IPS-11a (cell line): ENCODE measurements around the gene ENPP4.
"Not testable (repeated sequence)": the region's sequence is repeated elsewhere in the genome, so short reads cannot be mapped to it uniquely, and the experiment has no call there.

ENCODE experiments used
- H3K4me3 ChIP-seq: one replicate; pipeline ENCODE4 v1.5.1; 2013; ENCODE audit warnings: low read depth, low read length, control low read depth

ENPP4 gene

GRCh38 chr6:46129291-46129628 is 529 bp upstream of the ENPP4 start:
- H3K4me3 ChIP-seq, result peak overlapping the region; percentile 67

GRCh38 chr6:46130666-46131065 is 877 bp downstream of the ENPP4 start:
- no peak overlapping the region for H3K4me3 ChIP-seq

GRCh38 chr6:46131291-46131690 is 1.5 kb downstream of the ENPP4 start:
- H3K4me3 ChIP-seq, result not testable (repeated sequence)

- no peak overlapping the region for H3K4me3 ChIP-seq
These were observed 4.4 kb downstream of the ENPP4 start for GRCh38 chr6:46134216-46134615.

- no peak overlapping the region for H3K4me3 ChIP-seq
These were observed 5.4 kb downstream of the ENPP4 start for GRCh38 chr6:46135176-46135575.

GRCh38 chr6:46136831-46137230 is 7.0 kb downstream of the ENPP4 start:
- no peak overlapping the region for H3K4me3 ChIP-seq

GRCh38 chr6:46137387-46137786 is 7.6 kb downstream of the ENPP4 start:
- no peak overlapping the region for H3K4me3 ChIP-seq

- no peak overlapping the region for H3K4me3 ChIP-seq
These were observed 8.5 kb downstream of the ENPP4 start for GRCh38 chr6:46138281-46138680.

GRCh38 chr6:46144270-46144669 is 14.5 kb downstream of the ENPP4 start:
- H3K4me3 ChIP-seq, result no peak overlapping the region

- H3K4me3 ChIP-seq, result not testable (repeated sequence)
These were observed 19.3 kb downstream of the ENPP4 start for GRCh38 chr6:46149066-46149465.

GRCh38 chr6:46156701-46157100 is 26.9 kb downstream of the ENPP4 start:
- H3K4me3 ChIP-seq, result no peak overlapping the region

- no peak overlapping the region for H3K4me3 ChIP-seq
These were observed 29.4 kb downstream of the ENPP4 start for GRCh38 chr6:46159229-46159628.

- no peak overlapping the region for H3K4me3 ChIP-seq
These were observed 30.3 kb downstream of the ENPP4 start for GRCh38 chr6:46160102-46160501.

GRCh38 chr6:46170357-46171289 is 40.8 kb downstream of the ENPP4 start, which contains the start of gene ENPP5:
Gene ENPP5, minus strand, starts transcription at chr6:46170980. Its CDS starts 2,718 bp downstream, at chr6:46168262.
- peak within 1 kb of the TSS; percentile 89 for H3K4me3 ChIP-seq

GRCh38 chr6:46172176-46172575 is 42.4 kb downstream of the ENPP4 start:
- no peak overlapping the region for H3K4me3 ChIP-seq

- H3K4me3 ChIP-seq, result no peak overlapping the region
These were observed 45.1 kb downstream of the ENPP4 start for GRCh38 chr6:46174904-46175303.

GRCh38 chr6:46175446-46175845 is 45.7 kb downstream of the ENPP4 start:
- no peak overlapping the region for H3K4me3 ChIP-seq

GRCh38 chr6:46175976-46176375 is 46.2 kb downstream of the ENPP4 start:
- H3K4me3 ChIP-seq, result no peak overlapping the region

- no peak overlapping the region for H3K4me3 ChIP-seq
These were observed 54.3 kb downstream of the ENPP4 start for GRCh38 chr6:46184114-46184513.

GRCh38 chr6:46186583-46186982 is 56.8 kb downstream of the ENPP4 start:
- no peak overlapping the region for H3K4me3 ChIP-seq

GRCh38 chr6:46189726-46190125 is 59.9 kb downstream of the ENPP4 start:
- no peak overlapping the region for H3K4me3 ChIP-seq

GRCh38 chr6:46190889-46191288 is 61.1 kb downstream of the ENPP4 start:
- no peak overlapping the region for H3K4me3 ChIP-seq

GRCh38 chr6:46191961-46192360 is 62.2 kb downstream of the ENPP4 start:
- H3K4me3 ChIP-seq, result no peak overlapping the region
